Thoracic aorta (tissue), 2 donors: ENCODE data around the gene LHPP. TPM values are rescaled to one million over a fixed set of nuclear protein-coding genes. Genes with fewer than 3 reads are reported as not detected.

Source experiments
- ATAC-seq: fragments of 150-250 bp; one replicate; pipeline ENCODE4 v1.8.0; 2017; ENCODE audit warnings: low read depth; ENCODE audit not compliant: insufficient number of reproducible peaks, low FRiP score
- DNase-seq: peaks from one replicate; pipeline ENCODE4 v3.0.0-alpha.2; 2020; ENCODE audit warnings: low spot score
- H3K27ac ChIP-seq, 2 donors: fragments of 200-600 bp; sonication (generic); 1 replicate in 1 of 2; 2 replicates in 1 of 2; pipeline ENCODE4 v1.5.1; 2016; ENCODE audit warnings: mild to moderate bottlenecking in 2 of 2, moderate library complexity in 2 of 2
- H3K27me3 ChIP-seq: fragments of 200-600 bp; sonication (generic); replicated peaks from 2 replicates; pipeline ENCODE4 v1.6.0; 2016; ENCODE audit warnings: mild to moderate bottlenecking; ENCODE audit not compliant: insufficient read depth
- H3K36me3 ChIP-seq: fragments of 200-600 bp; sonication (generic); one replicate; pipeline ENCODE4 v1.5.1; 2016
- H3K4me1 ChIP-seq, 2 donors: fragments of 200-600 bp; sonication (generic); 1 replicate in 1 of 2; 2 replicates in 1 of 2; pipeline versions ENCODE4 v1.5.1 to v1.6.0; 2016; ENCODE audit warnings: low read depth in 2 of 2, mild to moderate bottlenecking in 1 of 2; ENCODE audit not compliant: control insufficient read depth in 1 of 2
- H3K4me3 ChIP-seq: fragments of 200-600 bp; sonication (generic); 2 replicates; pipeline ENCODE4 v1.5.1; 2016; ENCODE audit warnings: mild to moderate bottlenecking
- H3K9me3 ChIP-seq: fragments of 200-600 bp; sonication (generic); 2 replicates; pipeline ENCODE4 v1.5.1; 2016
- CTCF ChIP-seq: fragments of 200-600 bp; sonication (generic); IDR thresholded peaks from one replicate; pipeline ENCODE4 v1.5.1; 2019; ENCODE audit warnings: antibody characterized with exemption
- total RNA-seq, 2 donors: library from RNA; depleted of rRNA; stranded (reverse); fragments of >200 nt; gene quantifications; one replicate each; pipeline versions ENCODE4 v1.1.0 to v1.2.3, GENCODE V29; 2016

The LHPP gene
- total RNA-seq, 2 donors from 2014 or later: 7.2 to 24.1 TPM

- H3K27ac ChIP-seq: no peak overlapping the region
Measured at GRCh38 chr10:124516181-124516580, 54.6 kb downstream of the LHPP start.

GRCh38 chr10:124516746-124517397, 55.2 kb downstream of the LHPP start:
- no peak for ATAC-seq
- Histone ChIP-seq H3K4me3 (no peak overlapping the region), H3K27me3 (no peaks in the 10 kb centered on the region), H3K36me3 (no peaks in the 10 kb centered on the region), H3K27ac (no peak overlapping the region), H3K4me1 (peaks cover 0 to 8% of the 10 kb centered on the region in 2 donors), H3K9me3 (no peaks in the 10 kb centered on the region)
- DNase-seq: no peak
- TF ChIP-seq CTCF: no peak

More at GRCh38 chr10:124516181-124516580, 54.6 kb downstream of the LHPP start:
- ATAC-seq (no peak), DNase-seq (no peak)
- H3K9me3 ChIP-seq: no peaks in the 10 kb centered on the region
- H3K36me3 ChIP-seq: no peaks in the 10 kb centered on the region
- peaks cover 0 to 1% of the 10 kb centered on the region in 2 donors for H3K4me1 ChIP-seq
- H3K27me3 ChIP-seq: no peaks in the 10 kb centered on the region
- no peak for TF ChIP-seq CTCF
- no peak overlapping the region for H3K4me3 ChIP-seq

GRCh38 chr10:124517461-124517860, 55.8 kb downstream of the LHPP start:
- H3K27me3 ChIP-seq: no peaks in the 10 kb centered on the region
- H3K36me3 ChIP-seq: no peaks in the 10 kb centered on the region
- ATAC-seq (no peak), DNase-seq (no peak)
- no peak for TF ChIP-seq CTCF
- H3K4me3 ChIP-seq: no peak overlapping the region
- H3K27ac ChIP-seq: no peak overlapping the region
- no peaks in the 10 kb centered on the region for H3K9me3 ChIP-seq
- peaks cover 0 to 11% of the 10 kb centered on the region in 2 donors for H3K4me1 ChIP-seq

GRCh38 chr10:124517931-124518330, 56.3 kb downstream of the LHPP start:
- Histone ChIP-seq H3K4me3 (no peak overlapping the region), H3K4me1 (peaks cover 0 to 11% of the 10 kb centered on the region in 2 donors), H3K27ac (no peak overlapping the region), H3K36me3 (no peaks in the 10 kb centered on the region), H3K9me3 (no peaks in the 10 kb centered on the region), H3K27me3 (no peaks in the 10 kb centered on the region)
- TF ChIP-seq CTCF: no peak
- ATAC-seq (no peak), DNase-seq (no peak)

GRCh38 chr10:124518366-124518765, 56.7 kb downstream of the LHPP start:
- no peak overlapping the region for H3K27ac ChIP-seq
- H3K27me3 ChIP-seq: no peaks in the 10 kb centered on the region
- no peaks in the 10 kb centered on the region for H3K36me3 ChIP-seq
- peaks cover 0 to 11% of the 10 kb centered on the region in 2 donors for H3K4me1 ChIP-seq
- H3K9me3 ChIP-seq: no peaks in the 10 kb centered on the region
- ATAC-seq (no peak), DNase-seq (no peak)
- no peak for TF ChIP-seq CTCF
- H3K4me3 ChIP-seq: no peak overlapping the region
